ENCODE data around the gene RBBP8NL. TPM values are rescaled to one million over a fixed set of nuclear protein-coding genes. Genes with fewer than 3 reads are reported as not detected.

RBBP8NL gene
- total and polyA plus RNA-seq, 2 donors (not counting 3 experiments of a cell fraction or from before 2014, with no cell fraction given): not detected

- Histone ChIP-seq H3K4me2 (ENCODE audit: insufficient read depth, low read length) (no peak overlapping the region), H3K27ac (ENCODE audit: insufficient read depth, low read depth, low read length) (no peak overlapping the region), H3K9me1 (replicated peaks; ENCODE audit: control insufficient read depth, extremely low read depth, insufficient read depth, low read length) (no peaks in the 10 kb centered on the region), H2AFZ (ENCODE audit: low read depth, low read length) (no peak overlapping the region), H3K4me1 (ENCODE audit: control insufficient read depth, extremely low read depth, insufficient read depth, low read length) (peaks cover 15% of the 10 kb centered on the region), H3K27me3 (ENCODE audit: control insufficient read depth in 2 of 2, insufficient read depth in 2 of 2, low read length in 2 of 2) (no peaks in the 10 kb centered on the region), H3K36me3 (ENCODE audit: control insufficient read depth in 2 of 2, extremely low read depth in 1 of 2, insufficient read depth in 2 of 2, low read length in 2 of 2) (peaks cover 12 to 21% of the 10 kb centered on the region in 2 experiments), H3K9me3 (replicated peaks; ENCODE audit: control insufficient read depth, insufficient read depth, low read length) (no peaks in the 10 kb centered on the region), H3K9ac (replicated peaks; ENCODE audit: extremely low read depth, insufficient read depth, low read length) (no peak overlapping the region), H4K20me1 (replicated peaks; ENCODE audit: control insufficient read depth, extremely low read depth, insufficient read depth, low read length) (no peaks in the 10 kb centered on the region), H3K4me3 (replicated peaks in 1 of 3; ENCODE audit: insufficient read depth in 1 of 3, low read depth in 1 of 3, low read length in 3 of 3) (no peak overlapping the region), H3K79me2 (ENCODE audit: control insufficient read depth, insufficient read depth, low read length) (peaks cover 36% of the 10 kb centered on the region)
- peak; percentile 31 for TF ChIP-seq POLR2A (IDR thresholded peaks at IDR 0.05; ENCODE audit: low read depth, low read length)
- TF ChIP-seq MYC (IDR thresholded peaks at IDR 0.05; ENCODE audit: low read depth, low read length): no peak
- TF ChIP-seq EZH2 (IDR thresholded peaks at IDR 0.05; ENCODE audit: borderline replicate concordance, low read depth, low read length, severe bottlenecking): no peak
- FAIRE-seq (no peak), DNase-seq (ENCODE audit: low read depth, low spot score) (no peak)
- ChIA-PET POLR2A (no interaction called here), CTCF (interaction anchor here (1.1 kb wide), 1 partner anchor 15 kb away, joined by 4 read pairs; no protein-coding TSS in a partner anchor)
- dilution Hi-C loops (cut with MboI; ENCODE audit: extremely low pct_ligation_motif_present, low sequenced_read_pairs) (no loop called here), intact Hi-C loops (cut with micrococcal nuclease) (no loop called here)
- no TSS peak for BruUV-seq (replicated peaks)
Observed at GRCh38 chr20:62390317-62391164, 36.8 kb downstream of the RBBP8NL start.

GRCh38 chr20:62389601-62390087, 37.7 kb downstream of the RBBP8NL start:
- POLR2A ChIA-PET: no interaction called here
- H2AFZ ChIP-seq (ENCODE audit: low read depth, low read length): no peak overlapping the region
- TF ChIP-seq EZH2 (IDR thresholded peaks at IDR 0.05; ENCODE audit: borderline replicate concordance, low read depth, low read length, severe bottlenecking) (no peak), POLR2AphosphoS5 (IDR thresholded peaks at IDR 0.05; ENCODE audit: insufficient read depth, low read depth, low read length) (peak; percentile 13)
- CTCF ChIA-PET: interaction anchor here (1.1 to 1.5 kb wide), 2 partner anchors 10 to 18 kb away, joined by 3 read pairs; no protein-coding TSS in a partner anchor
- no peaks in the 10 kb centered on the region for H3K9me3 ChIP-seq (replicated peaks; ENCODE audit: control insufficient read depth, insufficient read depth, low read length)
- H4K20me1 ChIP-seq (replicated peaks; ENCODE audit: control insufficient read depth, extremely low read depth, insufficient read depth, low read length): no peaks in the 10 kb centered on the region
- H3K9ac ChIP-seq (replicated peaks; ENCODE audit: extremely low read depth, insufficient read depth, low read length): no peak overlapping the region
- intact Hi-C loops (cut with micrococcal nuclease) (loop anchor here (10.0 kb wide), 2 partner anchors 205 to 415 kb away; partner anchors contain the start of genes MTG2 and OGFR), dilution Hi-C loops (cut with MboI; ENCODE audit: extremely low pct_ligation_motif_present, low sequenced_read_pairs) (no loop called here)
- no peaks in the 10 kb centered on the region for H3K9me1 ChIP-seq (replicated peaks; ENCODE audit: control insufficient read depth, extremely low read depth, insufficient read depth, low read length)
- H3K36me3 ChIP-seq (ENCODE audit: control insufficient read depth in 2 of 2, extremely low read depth in 1 of 2, insufficient read depth in 2 of 2, low read length in 2 of 2): peaks cover 12 to 21% of the 10 kb centered on the region in 2 experiments
- peaks cover 15% of the 10 kb centered on the region for H3K4me1 ChIP-seq (ENCODE audit: control insufficient read depth, extremely low read depth, insufficient read depth, low read length)
- BruUV-seq (replicated peaks): no TSS peak
- FAIRE-seq (no peak), DNase-seq (ENCODE audit: low read depth, low spot score) (no peak)
- no peaks in the 10 kb centered on the region for H3K27me3 ChIP-seq (ENCODE audit: control insufficient read depth in 2 of 2, insufficient read depth in 2 of 2, low read length in 2 of 2)
- no peak overlapping the region for H3K27ac ChIP-seq (ENCODE audit: insufficient read depth, low read depth, low read length)
- H3K79me2 ChIP-seq (ENCODE audit: control insufficient read depth, insufficient read depth, low read length): peaks cover 41% of the 10 kb centered on the region
- H3K4me3 ChIP-seq (replicated peaks in 1 of 3; ENCODE audit: insufficient read depth in 1 of 3, low read depth in 1 of 3, low read length in 3 of 3): no peak overlapping the region
- H3K4me2 ChIP-seq (ENCODE audit: insufficient read depth, low read length): no peak overlapping the region
